ENCODE results near the gene RFC3. TPM values are rescaled to one million over a fixed set of nuclear protein-coding genes. Genes with fewer than 3 reads are reported as not detected.

RFC3 gene
- total and polyA plus RNA-seq, 2 of the 13 experiments (the other 11 are each of a cell fraction or from before 2014, with no cell fraction given): 16.0 to 55.7 TPM

DNA sequence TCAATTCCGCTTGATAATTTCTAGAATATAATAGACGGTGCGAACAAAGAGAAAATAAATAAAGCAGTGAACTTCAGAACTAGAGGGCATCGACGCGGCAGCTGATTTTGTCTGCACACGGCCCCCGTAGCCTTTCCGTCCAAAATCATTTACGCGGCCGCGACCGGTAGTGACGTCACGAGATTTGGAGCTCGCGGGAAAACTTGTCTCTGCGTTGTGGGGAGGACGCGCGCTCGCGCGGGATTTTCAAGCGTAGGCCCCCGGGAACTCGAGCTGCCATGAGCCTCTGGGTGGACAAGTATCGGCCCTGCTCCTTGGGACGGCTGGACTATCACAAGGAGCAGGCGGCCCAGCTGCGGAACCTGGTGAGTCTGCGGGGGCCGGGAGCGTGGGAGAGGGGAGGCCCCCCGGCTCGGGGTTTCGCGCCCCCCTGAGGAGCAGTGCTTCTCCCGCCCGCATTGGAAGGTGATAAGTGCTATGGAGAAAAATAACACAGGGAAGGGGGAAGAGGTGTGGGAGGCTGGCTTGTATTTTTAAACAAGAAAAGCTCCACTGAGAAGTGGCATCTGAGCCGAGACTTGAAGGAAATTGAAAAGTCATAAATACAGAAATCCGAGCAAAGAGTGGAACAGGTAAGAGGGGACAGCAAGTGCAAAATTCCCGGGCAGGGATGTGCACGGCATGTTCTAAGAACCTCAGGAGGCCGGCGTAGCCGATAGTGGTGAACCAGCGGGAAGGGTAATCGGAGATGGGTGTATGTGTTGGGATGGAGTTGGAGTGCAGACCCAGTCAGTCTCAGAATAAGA, at the start of gene RFC3 (continued):
- TF ChIP-seq, protein P1, sequence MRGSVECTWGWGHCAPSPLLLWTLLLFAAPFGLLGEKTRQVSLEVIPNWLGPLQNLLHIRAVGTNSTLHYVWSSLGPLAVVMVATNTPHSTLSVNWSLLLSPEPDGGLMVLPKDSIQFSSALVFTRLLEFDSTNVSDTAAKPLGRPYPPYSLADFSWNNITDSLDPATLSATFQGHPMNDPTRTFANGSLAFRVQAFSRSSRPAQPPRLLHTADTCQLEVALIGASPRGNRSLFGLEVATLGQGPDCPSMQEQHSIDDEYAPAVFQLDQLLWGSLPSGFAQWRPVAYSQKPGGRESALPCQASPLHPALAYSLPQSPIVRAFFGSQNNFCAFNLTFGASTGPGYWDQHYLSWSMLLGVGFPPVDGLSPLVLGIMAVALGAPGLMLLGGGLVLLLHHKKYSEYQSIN (CRISPR knock-in tag; IDR thresholded peaks at IDR 0.05; ENCODE audit: borderline replicate concordance): no peak
- TF ChIP-seq, protein P2, sequence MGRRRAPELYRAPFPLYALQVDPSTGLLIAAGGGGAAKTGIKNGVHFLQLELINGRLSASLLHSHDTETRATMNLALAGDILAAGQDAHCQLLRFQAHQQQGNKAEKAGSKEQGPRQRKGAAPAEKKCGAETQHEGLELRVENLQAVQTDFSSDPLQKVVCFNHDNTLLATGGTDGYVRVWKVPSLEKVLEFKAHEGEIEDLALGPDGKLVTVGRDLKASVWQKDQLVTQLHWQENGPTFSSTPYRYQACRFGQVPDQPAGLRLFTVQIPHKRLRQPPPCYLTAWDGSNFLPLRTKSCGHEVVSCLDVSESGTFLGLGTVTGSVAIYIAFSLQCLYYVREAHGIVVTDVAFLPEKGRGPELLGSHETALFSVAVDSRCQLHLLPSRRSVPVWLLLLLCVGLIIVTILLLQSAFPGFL (CRISPR knock-in tag; IDR thresholded peaks at IDR 0.05): no peak
- TF ChIP-seq KDM5A (IDR thresholded peaks at IDR 0.05; ENCODE audit: borderline replicate concordance, low read length): peak; percentile 89
- peak; percentile 90 for TF ChIP-seq ZNF777 (CRISPR knock-in tag; IDR thresholded peaks at IDR 0.05)
- TF ChIP-seq ZNF569 (CRISPR knock-in tag; IDR thresholded peaks at IDR 0.05; ENCODE audit: borderline replicate concordance): no peak
- TF ChIP-seq SPEN (CRISPR knock-in tag; IDR thresholded peaks at IDR 0.05; ENCODE audit: low read depth): peak; percentile 90
- no peak for TF ChIP-seq ZNF44 (CRISPR knock-in tag; IDR thresholded peaks at IDR 0.05)
- TF ChIP-seq ELF4 (CRISPR knock-in tag; IDR thresholded peaks at IDR 0.05; ENCODE audit: borderline replicate concordance): peak; percentile 61; the same call in 1 of the 2 replicates
- TF ChIP-seq ZNF12 (CRISPR knock-in tag; IDR thresholded peaks at IDR 0.05): no peak
- no peak for TF ChIP-seq ZNF138 (CRISPR knock-in tag; IDR thresholded peaks at IDR 0.05; ENCODE audit: low read depth)
- TF ChIP-seq, protein P3, sequence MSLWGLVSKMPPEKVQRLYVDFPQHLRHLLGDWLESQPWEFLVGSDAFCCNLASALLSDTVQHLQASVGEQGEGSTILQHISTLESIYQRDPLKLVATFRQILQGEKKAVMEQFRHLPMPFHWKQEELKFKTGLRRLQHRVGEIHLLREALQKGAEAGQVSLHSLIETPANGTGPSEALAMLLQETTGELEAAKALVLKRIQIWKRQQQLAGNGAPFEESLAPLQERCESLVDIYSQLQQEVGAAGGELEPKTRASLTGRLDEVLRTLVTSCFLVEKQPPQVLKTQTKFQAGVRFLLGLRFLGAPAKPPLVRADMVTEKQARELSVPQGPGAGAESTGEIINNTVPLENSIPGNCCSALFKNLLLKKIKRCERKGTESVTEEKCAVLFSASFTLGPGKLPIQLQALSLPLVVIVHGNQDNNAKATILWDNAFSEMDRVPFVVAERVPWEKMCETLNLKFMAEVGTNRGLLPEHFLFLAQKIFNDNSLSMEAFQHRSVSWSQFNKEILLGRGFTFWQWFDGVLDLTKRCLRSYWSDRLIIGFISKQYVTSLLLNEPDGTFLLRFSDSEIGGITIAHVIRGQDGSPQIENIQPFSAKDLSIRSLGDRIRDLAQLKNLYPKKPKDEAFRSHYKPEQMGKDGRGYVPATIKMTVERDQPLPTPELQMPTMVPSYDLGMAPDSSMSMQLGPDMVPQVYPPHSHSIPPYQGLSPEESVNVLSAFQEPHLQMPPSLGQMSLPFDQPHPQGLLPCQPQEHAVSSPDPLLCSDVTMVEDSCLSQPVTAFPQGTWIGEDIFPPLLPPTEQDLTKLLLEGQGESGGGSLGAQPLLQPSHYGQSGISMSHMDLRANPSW (CRISPR knock-in tag; IDR thresholded peaks at IDR 0.05; ENCODE audit: borderline replicate concordance): no peak
- TF ChIP-seq, protein P4, sequence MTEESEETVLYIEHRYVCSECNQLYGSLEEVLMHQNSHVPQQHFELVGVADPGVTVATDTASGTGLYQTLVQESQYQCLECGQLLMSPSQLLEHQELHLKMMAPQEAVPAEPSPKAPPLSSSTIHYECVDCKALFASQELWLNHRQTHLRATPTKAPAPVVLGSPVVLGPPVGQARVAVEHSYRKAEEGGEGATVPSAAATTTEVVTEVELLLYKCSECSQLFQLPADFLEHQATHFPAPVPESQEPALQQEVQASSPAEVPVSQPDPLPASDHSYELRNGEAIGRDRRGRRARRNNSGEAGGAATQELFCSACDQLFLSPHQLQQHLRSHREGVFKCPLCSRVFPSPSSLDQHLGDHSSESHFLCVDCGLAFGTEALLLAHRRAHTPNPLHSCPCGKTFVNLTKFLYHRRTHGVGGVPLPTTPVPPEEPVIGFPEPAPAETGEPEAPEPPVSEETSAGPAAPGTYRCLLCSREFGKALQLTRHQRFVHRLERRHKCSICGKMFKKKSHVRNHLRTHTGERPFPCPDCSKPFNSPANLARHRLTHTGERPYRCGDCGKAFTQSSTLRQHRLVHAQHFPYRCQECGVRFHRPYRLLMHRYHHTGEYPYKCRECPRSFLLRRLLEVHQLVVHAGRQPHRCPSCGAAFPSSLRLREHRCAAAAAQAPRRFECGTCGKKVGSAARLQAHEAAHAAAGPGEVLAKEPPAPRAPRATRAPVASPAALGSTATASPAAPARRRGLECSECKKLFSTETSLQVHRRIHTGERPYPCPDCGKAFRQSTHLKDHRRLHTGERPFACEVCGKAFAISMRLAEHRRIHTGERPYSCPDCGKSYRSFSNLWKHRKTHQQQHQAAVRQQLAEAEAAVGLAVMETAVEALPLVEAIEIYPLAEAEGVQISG (CRISPR knock-in tag; IDR thresholded peaks at IDR 0.05): peak; percentile 89
- TF ChIP-seq KDM3A (CRISPR knock-in tag; IDR thresholded peaks at IDR 0.05; ENCODE audit: low read depth): peak; percentile 51; the same call in 1 of the 2 replicates
- no peak for TF ChIP-seq NFE2L2 (IDR thresholded peaks at IDR 0.05; ENCODE audit: low read length)
- no peak for TF ChIP-seq GTF2F1 (IDR thresholded peaks at IDR 0.05; ENCODE audit: low read length)
- no peak for TF ChIP-seq RCOR2 (CRISPR knock-in tag; IDR thresholded peaks at IDR 0.05)
- TF ChIP-seq, protein P5, sequence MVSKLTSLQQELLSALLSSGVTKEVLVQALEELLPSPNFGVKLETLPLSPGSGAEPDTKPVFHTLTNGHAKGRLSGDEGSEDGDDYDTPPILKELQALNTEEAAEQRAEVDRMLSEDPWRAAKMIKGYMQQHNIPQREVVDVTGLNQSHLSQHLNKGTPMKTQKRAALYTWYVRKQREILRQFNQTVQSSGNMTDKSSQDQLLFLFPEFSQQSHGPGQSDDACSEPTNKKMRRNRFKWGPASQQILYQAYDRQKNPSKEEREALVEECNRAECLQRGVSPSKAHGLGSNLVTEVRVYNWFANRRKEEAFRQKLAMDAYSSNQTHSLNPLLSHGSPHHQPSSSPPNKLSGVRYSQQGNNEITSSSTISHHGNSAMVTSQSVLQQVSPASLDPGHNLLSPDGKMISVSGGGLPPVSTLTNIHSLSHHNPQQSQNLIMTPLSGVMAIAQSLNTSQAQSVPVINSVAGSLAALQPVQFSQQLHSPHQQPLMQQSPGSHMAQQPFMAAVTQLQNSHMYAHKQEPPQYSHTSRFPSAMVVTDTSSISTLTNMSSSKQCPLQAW (CRISPR knock-in tag; IDR thresholded peaks at IDR 0.05): peak; percentile 32; the same call in 1 of the 2 replicates
